ENCODE data around the gene TGFBR3L. TPM values are rescaled to one million over a fixed set of nuclear protein-coding genes. Genes with fewer than 3 reads are reported as not detected.
"Not testable (repeated sequence)": the region's sequence is repeated elsewhere in the genome, so short reads cannot be mapped to it uniquely, and the experiment has no call there.

The TGFBR3L gene
- total RNA-seq, 1 donor from 2014 or later = 2.6 TPM

DNA sequence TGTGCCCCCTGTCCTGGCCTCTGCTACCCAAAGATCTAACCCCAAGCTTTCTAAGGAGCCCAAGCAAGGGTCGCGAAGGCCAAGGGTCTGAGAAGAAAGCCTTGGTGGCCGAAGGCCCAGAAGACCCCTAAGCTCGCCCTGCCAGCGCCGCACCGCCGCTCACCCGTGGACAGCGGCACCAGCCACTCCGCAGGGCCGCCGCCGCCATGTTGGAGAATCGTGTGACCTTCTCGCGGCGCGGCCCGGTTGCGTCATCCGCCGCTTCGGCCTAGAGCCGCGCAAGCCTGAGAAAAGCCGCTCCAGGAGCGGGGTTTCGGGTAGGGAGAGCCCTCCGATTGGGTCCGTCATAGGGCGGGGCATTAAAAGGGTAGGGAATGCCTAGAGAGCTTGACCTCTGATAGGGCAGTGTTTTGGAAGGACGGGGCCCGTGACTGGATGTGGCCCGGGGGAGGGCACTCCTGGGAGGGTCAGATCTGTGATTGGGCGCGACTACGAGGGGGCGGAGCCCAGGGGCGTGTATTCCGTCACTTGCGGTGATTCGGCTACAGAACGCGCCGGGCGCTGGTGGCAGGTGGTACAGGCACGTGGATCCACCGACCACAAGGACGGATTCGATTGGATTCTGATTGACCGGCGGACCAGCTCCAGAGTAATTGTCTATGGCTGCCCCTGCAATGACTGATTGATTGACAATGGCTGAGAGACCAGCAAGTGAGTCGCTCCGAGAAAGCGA, 29.0 kb downstream of the TGFBR3L start, which contains the start of gene TIMM44:
Gene TIMM44, minus strand, starts transcription at position 223 of the 733 bp plus-strand sequence. Its CDS starts 15 bp downstream, at position 208.
- intact Hi-C loops (cut with micrococcal nuclease) = loop anchor here (1.0 to 2.0 kb wide), 7 partner anchors 23 to 447 kb away; partner anchors contain the start of genes MAP2K7, NDUFA7, RAB11B and RPS28

- intact Hi-C loops (cut with micrococcal nuclease) = loop anchor here (1.0 kb wide), 2 partner anchors 58 to 309 kb away; no protein-coding TSS in a partner anchor
Measured at GRCh38 chr19:7944177-7944761, 29.6 kb downstream of the TGFBR3L start.

- intact Hi-C loops (cut with micrococcal nuclease) = no loop called here
Measured at GRCh38 chr19:7947939-7948338, 33.3 kb downstream of the TGFBR3L start.

DNA sequence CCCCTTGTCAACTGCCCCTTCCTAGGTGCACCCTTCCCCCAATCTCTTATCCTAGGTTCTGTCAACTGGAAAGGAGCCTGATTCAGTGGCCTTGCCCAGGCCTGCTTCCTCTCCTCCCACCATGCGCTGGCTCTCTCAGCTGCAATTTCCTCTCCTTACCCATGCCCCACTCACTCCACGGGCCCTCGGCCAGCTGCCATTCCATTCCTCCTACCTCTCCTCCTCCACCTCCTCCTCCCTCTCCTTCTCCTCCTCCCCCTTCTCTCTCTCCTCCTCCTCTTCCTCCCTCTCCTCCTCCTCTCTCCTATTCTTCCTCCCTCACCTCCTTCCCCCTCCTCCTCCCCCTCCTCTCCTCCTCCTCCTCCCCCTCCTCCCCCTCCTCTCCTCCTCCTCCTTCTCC, 38.4 kb downstream of the TGFBR3L start:
- intact Hi-C loops (cut with micrococcal nuclease) = no loop called here

GRCh38 chr19:7953576-7953975, 38.9 kb downstream of the TGFBR3L start:
- intact Hi-C loops (cut with micrococcal nuclease) = no loop called here

- intact Hi-C loops (cut with micrococcal nuclease) = no loop called here
Measured at GRCh38 chr19:7955696-7956095, 41.1 kb downstream of the TGFBR3L start.

- intact Hi-C loops (cut with micrococcal nuclease) = no loop called here
Measured at GRCh38 chr19:7959211-7959610, 44.6 kb downstream of the TGFBR3L start.

DNA sequence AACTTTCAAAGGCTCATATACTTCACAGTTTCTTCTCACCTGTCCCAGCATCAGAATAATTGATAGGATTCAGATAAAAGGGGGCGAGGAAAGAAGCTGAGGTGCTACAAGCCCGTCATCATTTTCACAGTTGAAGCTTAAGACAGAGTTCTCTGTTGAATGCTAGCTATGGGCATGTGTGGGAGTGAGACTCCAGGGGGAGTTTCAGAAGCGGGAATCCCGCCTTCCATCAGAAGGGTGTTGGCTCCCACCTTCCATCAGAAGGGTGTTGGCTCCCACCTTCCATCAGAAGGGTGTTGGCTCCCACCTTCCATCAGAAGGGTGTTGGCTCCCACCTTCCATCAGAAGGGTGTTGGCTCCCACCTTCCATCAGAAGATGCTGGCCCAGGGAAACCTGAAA, 46.5 kb downstream of the TGFBR3L start:
- intact Hi-C loops (cut with micrococcal nuclease) = not testable (repeated sequence)

GRCh38 chr19:7961920-7962626, 47.4 kb downstream of the TGFBR3L start:
- intact Hi-C loops (cut with micrococcal nuclease) = no loop called here

DNA sequence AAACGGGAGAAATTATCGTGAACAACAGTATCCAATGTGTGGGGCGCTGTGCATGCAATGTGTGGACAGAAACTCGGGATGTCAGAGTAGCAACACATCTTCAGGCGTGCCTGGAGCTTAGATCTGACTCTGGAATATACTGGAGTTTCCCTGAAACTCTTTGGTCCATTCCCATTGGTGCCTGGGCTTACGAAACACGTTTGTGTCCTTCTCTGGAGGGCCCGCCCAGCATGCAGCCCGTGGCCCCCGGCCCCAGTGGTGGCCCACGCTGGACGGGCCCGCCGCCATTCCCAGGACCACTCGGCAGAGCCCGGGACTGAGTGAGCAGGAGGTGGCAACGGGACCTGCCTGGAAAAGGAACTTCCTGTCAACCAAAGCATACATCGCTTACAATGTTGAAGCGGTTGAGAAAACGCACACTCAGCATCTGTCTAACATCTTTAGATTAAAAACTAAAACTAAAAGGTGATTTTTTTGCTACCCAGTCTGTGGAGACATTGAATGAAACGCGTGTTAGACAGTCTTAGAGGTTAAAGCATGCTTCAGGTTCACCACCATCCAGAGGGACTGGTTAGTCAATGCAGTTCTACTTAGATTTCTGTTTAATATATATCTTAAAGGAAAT, 48.1 kb downstream of the TGFBR3L start:
- intact Hi-C loops (cut with micrococcal nuclease) = no loop called here

DNA sequence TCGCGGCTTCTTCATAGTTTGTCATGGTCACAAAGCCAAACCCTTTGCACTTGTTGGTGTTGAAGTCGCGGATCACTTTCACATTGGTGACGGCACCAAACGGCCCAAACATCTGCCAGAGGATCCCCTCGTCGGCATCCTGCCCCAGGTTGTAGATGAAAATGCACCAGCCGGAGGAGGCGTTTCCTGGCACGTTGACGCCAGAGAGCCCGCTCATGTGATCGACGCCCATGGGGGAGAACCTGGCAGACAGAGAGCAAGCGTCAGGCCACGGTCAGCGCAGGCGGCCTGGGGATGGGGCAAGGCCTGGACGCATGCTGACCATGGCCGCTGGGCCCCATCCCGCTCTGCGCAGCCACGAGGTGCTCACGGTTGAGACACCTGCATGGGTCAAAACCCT, 48.9 kb downstream of the TGFBR3L start:
- intact Hi-C loops (cut with micrococcal nuclease) = no loop called here

GRCh38 chr19:7965259-7965841, 50.7 kb downstream of the TGFBR3L start:
- intact Hi-C loops (cut with micrococcal nuclease) = no loop called here

DNA sequence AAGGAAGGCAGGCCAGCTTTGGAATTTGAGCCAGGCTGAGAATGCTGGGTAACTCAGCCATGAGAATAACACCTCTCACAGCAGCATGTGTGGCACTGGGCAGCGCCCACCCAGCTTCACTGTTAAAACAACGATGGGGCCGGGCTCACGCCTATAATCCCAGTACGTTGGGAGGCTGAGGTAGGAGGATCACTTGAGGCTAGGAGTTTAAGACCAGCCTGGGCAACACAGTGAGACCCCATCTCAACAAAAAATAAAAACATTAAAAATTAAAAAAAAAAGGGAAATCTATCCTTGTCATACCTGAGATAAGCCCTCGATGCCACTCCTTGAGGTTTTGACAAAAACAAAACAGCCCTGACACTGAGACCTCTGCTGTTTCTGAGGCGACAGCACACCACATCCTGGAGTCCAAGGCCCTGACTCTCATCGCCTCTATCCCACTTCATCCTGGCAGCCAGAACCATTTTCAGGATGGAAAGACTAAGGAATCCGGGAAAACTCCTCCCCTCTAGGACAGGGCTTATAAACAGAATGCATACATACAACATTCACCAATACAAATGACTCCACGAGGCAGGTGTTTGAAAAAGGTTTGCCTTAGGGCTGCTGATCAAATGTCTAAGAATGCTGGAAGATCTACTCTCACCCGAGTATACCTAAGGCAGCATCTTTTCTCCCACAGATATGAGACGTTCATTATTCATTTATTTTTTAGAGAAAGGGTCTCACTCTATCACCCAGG, 51.5 kb downstream of the TGFBR3L start:
- intact Hi-C loops (cut with micrococcal nuclease) = no loop called here

DNA sequence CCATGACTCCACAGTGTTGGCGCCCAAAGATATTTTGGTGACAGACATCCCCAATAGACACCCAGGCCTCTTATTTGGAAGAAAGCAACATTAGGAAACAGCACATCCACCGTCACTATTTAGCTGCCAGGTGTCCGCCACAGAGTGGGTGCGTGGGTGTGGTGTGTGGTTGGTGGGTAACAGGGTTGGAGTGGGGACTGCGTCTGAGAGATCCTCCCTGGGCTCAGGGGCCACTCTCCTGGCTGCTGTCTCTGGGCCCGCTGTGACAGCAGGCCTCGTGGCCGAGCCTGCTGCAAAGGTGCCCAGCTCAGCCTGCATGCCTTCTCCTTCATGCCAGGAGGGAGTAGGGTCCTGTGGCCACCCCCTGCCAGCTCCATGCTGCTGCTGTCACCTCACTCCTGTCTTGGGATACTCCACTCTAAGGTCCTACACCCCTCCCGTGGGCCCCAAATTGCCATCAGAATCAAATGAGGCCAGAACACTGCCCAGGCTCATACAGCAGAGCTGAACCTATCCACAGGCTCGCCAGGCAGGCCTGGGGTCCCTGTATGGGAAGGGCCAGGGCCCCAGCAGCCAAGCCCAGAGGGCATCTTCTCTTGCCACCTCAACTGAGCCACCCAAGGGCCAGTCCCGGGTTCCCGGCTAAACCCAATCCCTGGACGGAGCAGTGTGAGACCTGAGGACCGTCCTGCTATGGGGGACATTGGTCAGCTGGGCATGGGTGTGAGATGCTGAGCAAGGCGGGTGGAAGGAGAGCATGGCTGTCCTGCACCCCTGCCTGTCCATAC, 53.6 kb downstream of the TGFBR3L start:
- intact Hi-C loops (cut with micrococcal nuclease) = no loop called here

Other genes with a start within 250 kb of the TGFBR3L start
- gene RETN, start 245.8 kb upstream of the TGFBR3L start, total RNA-seq = 0.55 TPM in 1 of 2 replicates, not detected in the other
- not detected in 2 replicates for gene MCEMP1, start 237.7 kb upstream of the TGFBR3L start, total RNA-seq
- 65.6 and 76.9 TPM in 2 replicates for gene TRAPPC5, start 234.0 kb upstream of the TGFBR3L start, total RNA-seq
- gene FCER2, start 212.7 kb upstream of the TGFBR3L start, total RNA-seq = 0.25 TPM in 1 of 2 replicates, not detected in the other
- gene CLEC4G, start 182.7 kb upstream of the TGFBR3L start, total RNA-seq = not detected in 2 replicates
- gene CD209, start 167.3 kb upstream of the TGFBR3L start, total RNA-seq = not detected in 2 replicates
- gene CLEC4M, start 151.6 kb upstream of the TGFBR3L start, total RNA-seq = not detected in 2 replicates
- 5.1 and 6.0 TPM in 2 replicates for gene EVI5L, start 84.6 kb upstream of the TGFBR3L start, total RNA-seq
- 0.09 TPM in 1 of 2 replicates, not detected in the other for gene PRR36, start 40.4 kb upstream of the TGFBR3L start, total RNA-seq
- not detected in 2 replicates for gene LRRC8E, start 26.3 kb upstream of the TGFBR3L start, total RNA-seq
- 42.0 and 45.2 TPM in 2 replicates for gene MAP2K7, start 11.0 kb upstream of the TGFBR3L start, total RNA-seq
- 16.0 and 21.4 TPM in 2 replicates for gene SNAPC2, start 5.5 kb downstream of the TGFBR3L start, total RNA-seq
- 0.23 TPM in 1 of 2 replicates, not detected in the other for gene CTXN1, start 11.3 kb downstream of the TGFBR3L start, total RNA-seq
- gene TIMM44, start 28.8 kb downstream of the TGFBR3L start, total RNA-seq = 60.6 and 65.9 TPM in 2 replicates
- 120 and 129 TPM in 2 replicates for gene ELAVL1, start 90.8 kb downstream of the TGFBR3L start, total RNA-seq
- gene CCL25, start 137.9 kb downstream of the TGFBR3L start, total RNA-seq = 0.23 and 0.27 TPM in 2 replicates
- gene FBN3, start 234.8 kb downstream of the TGFBR3L start, total RNA-seq = not detected in 2 replicates

All from T-helper 2 cell treated with Interferon-gamma antibody and Interleukin-4, amounts not matched to agents 100 ng/mL and 5 ng/mL, for 36 hours (primary cell).